Endometrial microvascular endothelial cells (primary cell): ENCODE results near the gene RRN3. TPM values are rescaled to one million over a fixed set of nuclear protein-coding genes. Genes with fewer than 3 reads are reported as not detected.
"Not testable (repeated sequence)": the region's sequence is repeated elsewhere in the genome, so short reads cannot be mapped to it uniquely, and the experiment has no call there.

ENCODE experiments used
- in situ Hi-C: cut with HindIII; loops from 2 replicates; pipeline ENCODE4 v1.10.0; 2017; ENCODE audit warnings: low sequenced_read_pairs, low pct_unique_long_range_greater_than_20kb; ENCODE audit errors: inconsistent ontology term
- total RNA-seq: library from RNA; depleted of rRNA; stranded (reverse); fragments of >200 nt; gene quantifications from one replicate; pipeline ENCODE4 v1.2.3, GENCODE V29; 2015; ENCODE audit errors: inconsistent ontology term

Gene RRN3
- total RNA-seq, 1 donor from 2014 or later, result 37.0 TPM

- in situ Hi-C loops, result no loop called here
Observed at GRCh38 chr16:15054357-15055140, 39.5 kb downstream of the RRN3 start.

- in situ Hi-C loops, result no loop called here
Observed at GRCh38 chr16:15053904-15054303, 40.2 kb downstream of the RRN3 start.

DNA sequence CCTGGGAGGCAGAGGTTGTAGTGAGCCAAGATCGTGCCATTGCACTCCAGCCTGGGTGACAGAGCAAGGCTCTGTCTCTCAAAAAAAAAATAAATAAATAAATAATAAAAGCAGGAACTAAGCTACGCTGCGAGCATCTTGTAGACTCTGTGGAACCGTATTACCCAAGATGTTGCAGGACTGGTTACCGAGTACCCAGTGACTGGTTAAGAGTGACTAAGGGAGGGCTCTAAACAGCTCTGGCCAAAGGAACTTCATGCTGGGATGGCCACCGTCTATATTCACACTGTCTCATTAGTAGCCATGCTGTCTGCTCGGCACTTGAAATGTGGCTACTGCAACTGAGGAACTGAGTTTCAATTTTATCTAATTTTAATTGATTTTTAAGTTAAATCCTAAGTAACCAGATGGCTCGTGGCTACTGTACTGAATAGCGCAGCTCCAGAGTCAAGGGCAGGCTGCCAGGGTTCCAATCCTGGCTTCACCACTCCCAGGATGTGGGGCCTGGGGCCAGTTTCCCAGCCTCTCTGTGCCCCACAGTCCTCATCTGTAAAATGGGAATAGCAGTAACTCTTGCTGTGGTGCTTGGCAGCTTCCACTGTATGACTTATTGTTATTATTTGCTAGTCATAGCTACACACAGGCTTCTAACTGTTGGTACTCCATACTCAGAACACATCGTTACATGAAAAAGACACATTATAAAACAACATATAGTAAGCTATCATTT, 41.2 kb downstream of the RRN3 start:
- in situ Hi-C loops, result no loop called here

GRCh38 chr16:15051387-15051951, 42.6 kb downstream of the RRN3 start:
- in situ Hi-C loops, result no loop called here

DNA sequence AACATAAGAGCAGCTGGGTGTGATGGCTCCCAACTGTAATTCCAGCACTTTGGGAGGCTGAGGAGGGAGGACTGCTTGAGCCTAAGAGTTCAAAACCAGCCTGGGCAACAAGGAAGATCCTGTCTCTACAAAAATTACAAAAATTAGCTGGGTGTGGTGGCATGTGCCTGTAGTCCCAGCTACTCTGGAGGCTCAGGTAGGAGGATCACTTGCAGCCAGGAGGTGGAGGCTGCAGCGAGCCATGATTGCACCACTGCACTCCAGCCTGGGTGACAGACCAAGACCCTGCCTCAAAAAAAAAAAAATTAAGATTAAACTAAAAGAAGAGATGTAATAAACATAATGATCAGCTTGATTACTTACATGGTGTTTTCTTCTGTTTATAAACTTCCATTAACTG, 43.6 kb downstream of the RRN3 start:
- in situ Hi-C loops, result not testable (repeated sequence)

DNA sequence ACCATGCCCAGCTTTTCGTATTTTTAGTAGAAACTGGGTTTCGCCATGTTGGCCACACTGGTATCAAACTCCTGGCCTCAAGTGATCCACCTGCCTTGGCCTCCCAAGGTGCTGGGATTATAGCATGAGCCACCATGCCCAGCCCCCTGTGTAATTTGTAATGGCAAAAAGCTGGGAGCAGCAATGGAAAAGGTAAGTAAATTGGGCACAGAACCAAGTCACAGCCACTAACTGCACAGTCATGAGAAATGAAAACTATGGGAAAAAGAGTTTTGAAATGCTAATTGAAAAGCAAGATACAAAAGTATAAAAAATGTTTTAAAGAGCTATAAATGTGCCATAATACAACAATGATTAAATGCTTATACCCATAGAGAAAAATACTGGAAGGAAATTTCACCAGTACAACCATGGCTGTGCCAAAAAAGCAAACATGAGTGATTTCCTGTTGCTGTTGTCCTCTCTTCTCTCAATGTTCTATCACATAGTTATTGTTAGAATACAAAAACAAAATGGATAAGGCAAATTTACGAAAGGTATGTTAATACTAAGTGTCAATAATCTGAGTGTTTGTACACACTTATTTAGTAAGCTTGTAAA, 44.4 kb downstream of the RRN3 start:
- in situ Hi-C loops, result no loop called here

DNA sequence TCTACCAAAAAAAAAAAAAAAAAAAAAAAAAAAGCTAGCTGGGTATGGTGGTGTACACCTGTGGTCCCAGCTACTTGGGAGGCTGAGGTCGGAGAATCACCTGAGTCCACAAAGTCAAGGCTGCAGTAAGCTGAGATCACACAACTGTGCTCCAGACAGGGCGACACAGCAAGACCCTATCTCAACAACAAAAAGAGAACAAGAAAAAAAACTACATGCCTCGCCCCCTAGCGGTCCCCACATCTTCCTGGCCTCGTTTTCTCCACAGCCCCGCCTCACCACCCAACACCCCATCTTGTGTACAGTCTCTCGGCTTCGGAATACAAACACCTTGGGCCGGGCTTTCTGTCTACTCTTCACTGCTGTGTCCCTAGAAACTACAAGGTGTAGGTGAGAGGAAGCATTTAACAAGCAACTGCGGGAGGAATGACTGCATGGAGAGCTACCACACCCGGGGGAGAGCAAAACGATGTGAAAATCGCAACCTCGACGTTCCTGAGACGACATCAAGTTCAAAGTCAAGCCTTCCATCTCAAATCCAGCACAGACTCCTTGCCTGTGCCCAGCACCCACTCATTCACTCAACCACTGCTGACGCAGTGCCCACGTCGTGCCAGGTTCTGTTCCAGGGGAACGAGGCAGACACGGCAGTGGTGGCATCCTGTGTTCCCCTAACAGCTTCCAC, 47.2 kb downstream of the RRN3 start:
- in situ Hi-C loops, result no loop called here

DNA sequence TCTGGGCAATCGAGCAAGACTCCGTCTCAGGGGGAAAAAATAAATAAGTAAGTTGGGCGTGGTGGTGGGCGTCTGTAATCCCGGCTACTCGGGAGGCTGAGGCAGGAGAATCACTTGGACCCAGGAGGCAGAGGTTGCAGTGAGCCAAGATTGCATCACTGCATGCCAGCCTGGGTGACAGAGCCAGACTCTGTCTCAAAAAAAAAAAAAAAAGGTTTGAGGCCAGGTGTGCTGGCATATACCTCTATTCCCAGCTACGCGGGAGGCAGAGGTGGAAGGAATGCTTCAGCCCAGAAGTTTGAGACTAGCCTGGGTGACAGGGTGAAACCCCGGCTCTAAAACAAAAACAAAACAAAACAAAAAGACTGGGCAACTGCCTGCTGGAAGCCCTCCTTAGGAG, 48.8 kb downstream of the RRN3 start:
- in situ Hi-C loops, result not testable (repeated sequence)

DNA sequence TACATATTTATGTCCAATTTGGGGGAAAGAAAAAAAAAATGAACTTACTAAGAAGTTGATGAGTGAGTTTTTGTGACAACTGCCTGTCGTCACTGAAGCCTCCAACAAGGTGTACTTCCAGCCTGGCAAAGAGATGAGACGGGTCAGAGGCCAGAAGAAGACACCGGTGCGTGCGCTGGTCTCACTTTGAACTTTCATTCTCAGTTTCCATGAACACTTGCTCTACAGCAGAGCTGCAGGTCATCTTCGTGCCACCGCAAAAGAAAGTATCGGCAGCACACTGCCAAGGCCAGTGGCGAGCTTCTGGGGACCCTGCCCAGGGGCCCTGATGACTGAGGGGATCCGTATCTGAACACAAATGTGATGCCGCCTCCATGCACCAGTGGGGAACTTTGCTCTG, 49.8 kb downstream of the RRN3 start:
- in situ Hi-C loops, result no loop called here

GRCh38 chr16:15043344-15043743, 50.7 kb downstream of the RRN3 start:
- in situ Hi-C loops, result no loop called here

GRCh38 chr16:15041271-15042004, 52.6 kb downstream of the RRN3 start:
- in situ Hi-C loops, result no loop called here

DNA sequence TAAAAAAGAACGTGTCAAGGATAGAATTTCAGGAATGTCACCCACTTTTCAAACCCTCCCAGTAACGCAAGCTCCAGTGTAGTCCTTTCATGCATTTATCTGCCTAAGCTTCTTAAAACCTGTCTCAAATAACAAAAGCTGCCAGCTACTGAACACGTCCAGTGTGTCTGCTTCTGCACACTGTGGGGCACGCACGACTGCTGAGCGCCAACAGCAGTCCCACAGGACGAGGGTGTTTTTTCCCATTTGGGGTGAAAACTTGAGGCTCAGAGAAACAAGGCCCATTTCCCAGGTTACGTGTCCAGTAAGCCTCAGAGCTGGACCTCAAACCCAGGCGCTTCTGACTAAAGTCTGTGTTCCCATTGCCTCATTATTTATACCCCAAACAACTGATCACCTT, 55.4 kb downstream of the RRN3 start:
- in situ Hi-C loops, result no loop called here

DNA sequence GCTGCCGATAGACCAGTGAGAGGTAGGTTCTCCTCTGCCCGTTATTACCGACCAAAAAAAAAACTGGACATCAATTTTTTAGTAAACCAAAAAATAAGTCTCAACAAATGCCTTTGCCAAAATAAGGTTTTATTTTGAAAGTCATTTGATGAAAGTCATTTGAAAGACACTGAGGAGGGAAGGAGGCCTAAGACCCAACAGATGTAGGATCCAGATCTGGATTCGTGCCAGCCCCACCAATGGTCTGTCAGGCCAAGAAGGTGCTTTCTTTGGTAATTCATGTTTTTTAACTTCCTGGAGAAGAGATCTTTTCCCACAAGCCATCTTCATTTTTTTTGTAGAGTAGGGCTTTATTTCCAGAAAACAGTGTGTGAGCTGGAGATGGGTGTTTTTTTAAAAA, 56.3 kb downstream of the RRN3 start:
- in situ Hi-C loops, result no loop called here

GRCh38 chr16:15037003-15037402, 57.1 kb downstream of the RRN3 start:
- in situ Hi-C loops, result no loop called here

GRCh38 chr16:15035163-15035729, 58.8 kb downstream of the RRN3 start:
- in situ Hi-C loops, result no loop called here

- in situ Hi-C loops, result no loop called here
Observed at GRCh38 chr16:15034266-15035162, 59.6 kb downstream of the RRN3 start.

DNA sequence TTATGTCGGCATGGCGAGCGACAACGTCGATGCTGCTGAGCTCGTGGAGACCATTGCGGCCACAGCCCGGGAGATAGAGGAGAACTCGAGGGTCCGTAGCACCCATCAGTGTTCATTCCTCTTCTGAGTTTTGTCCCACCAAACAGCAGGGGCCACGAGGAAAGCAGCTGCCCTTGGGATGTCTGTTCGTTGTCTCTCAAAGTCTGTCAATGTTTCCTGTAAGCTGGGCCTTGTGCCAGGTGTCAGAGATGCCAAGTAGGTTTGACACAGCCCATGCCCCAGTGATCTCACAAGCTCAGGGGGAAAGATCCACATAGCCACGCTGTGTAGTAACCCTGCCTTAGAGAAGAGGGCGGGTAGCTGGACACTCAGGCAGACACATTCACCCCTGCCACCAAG, 60.8 kb downstream of the RRN3 start:
- in situ Hi-C loops, result no loop called here
